ENCODE data around the gene DACH1.

DACH1 gene

GRCh38 chr13:71577127-71577526 is 289.9 kb downstream of the DACH1 start:
- no peak for DNase-seq

GRCh38 chr13:71576571-71576970 is 290.4 kb downstream of the DACH1 start:
- DNase-seq, result peak in 1 of 3 experiments; percentile 42

- no peak for DNase-seq
These were observed 320.1 kb downstream of the DACH1 start for GRCh38 chr13:71546881-71547280.

GRCh38 chr13:71540098-71540497 is 326.9 kb downstream of the DACH1 start:
- DNase-seq, result peak in 1 of 3 experiments; percentile 21

GRCh38 chr13:71536201-71536600 is 330.8 kb downstream of the DACH1 start:
- DNase-seq, result no peak

GRCh38 chr13:71524613-71525304 is 342.2 kb downstream of the DACH1 start:
- DNase-seq, result peak in 2 of 3 experiments; percentile 57 to 84

GRCh38 chr13:71524245-71524612 is 342.8 kb downstream of the DACH1 start:
- DNase-seq, result peak in 1 of 3 experiments; percentile 69

GRCh38 chr13:71522941-71523526 is 344.0 kb downstream of the DACH1 start:
- peak in 2 of 3 experiments; percentile 66 to 94 for DNase-seq

GRCh38 chr13:71517004-71517403 is 350.0 kb downstream of the DACH1 start:
- no peak for DNase-seq

GRCh38 chr13:71516521-71516920 is 350.5 kb downstream of the DACH1 start:
- DNase-seq, result peak in 1 of 3 experiments; percentile 61

GRCh38 chr13:71515744-71516038 is 351.3 kb downstream of the DACH1 start:
- DNase-seq, result peak in 1 of 3 experiments; percentile 57

GRCh38 chr13:71514900-71515743 is 351.9 kb downstream of the DACH1 start:
- no peak for DNase-seq

- DNase-seq, result peak in 2 of 3 experiments; percentile 74 to 98
These were observed 353.5 kb downstream of the DACH1 start for GRCh38 chr13:71513411-71514033.

- no peak for DNase-seq
These were observed 363.2 kb downstream of the DACH1 start for GRCh38 chr13:71503781-71504180.

GRCh38 chr13:71499944-71500514 is 367.0 kb downstream of the DACH1 start:
- no peak for DNase-seq

- DNase-seq, result no peak
These were observed 367.8 kb downstream of the DACH1 start for GRCh38 chr13:71499235-71499634.

GRCh38 chr13:71493189-71493588 is 373.8 kb downstream of the DACH1 start:
- no peak for DNase-seq

GRCh38 chr13:71492346-71492871 is 374.6 kb downstream of the DACH1 start:
- DNase-seq, result no peak

- DNase-seq, result no peak
These were observed 376.0 kb downstream of the DACH1 start for GRCh38 chr13:71491010-71491409.

- no peak for DNase-seq
These were observed 378.0 kb downstream of the DACH1 start for GRCh38 chr13:71489041-71489440.

- no peak for DNase-seq
These were observed 378.8 kb downstream of the DACH1 start for GRCh38 chr13:71488201-71488600.

GRCh38 chr13:71485913-71486312 is 381.1 kb downstream of the DACH1 start:
- DNase-seq, result no peak

GRCh38 chr13:71483733-71484132 is 383.3 kb downstream of the DACH1 start:
- no peak for DNase-seq
